Type B pancreatic cell (in vitro differentiated cells): Measurements from ENCODE around the gene USP31. TPM values are rescaled to one million over a fixed set of nuclear protein-coding genes. Genes with fewer than 3 reads are reported as not detected.

ENCODE experiments used
- DNase-seq: peaks from one replicate; pipeline ENCODE4 v3.0.0; 2021; ENCODE audit warnings: mixed read lengths; ENCODE audit not compliant: unreplicated experiment; ENCODE audit errors: extremely low spot score
- H3K27ac Mint-ChIP-seq: 2 replicates; pipeline ENCODE4 v1.8.0; 2021; ENCODE audit warnings: mild to moderate bottlenecking, mixed read lengths
- H3K27me3 Mint-ChIP-seq: 2 replicates; pipeline ENCODE4 v1.8.0; 2021; ENCODE audit warnings: mixed read lengths
- H3K36me3 Mint-ChIP-seq: 2 replicates; pipeline ENCODE4 v1.8.0; 2021; ENCODE audit warnings: mixed read lengths
- H3K4me1 Mint-ChIP-seq: one replicate; pipeline ENCODE4 v1.8.0; 2021; ENCODE audit warnings: mixed read lengths; ENCODE audit not compliant: unreplicated experiment
- H3K4me3 Mint-ChIP-seq: 2 replicates; pipeline ENCODE4 v1.8.0; 2021; ENCODE audit warnings: mild to moderate bottlenecking, mixed read lengths
- H3K9me3 Mint-ChIP-seq: 2 replicates; pipeline ENCODE4 v1.8.0; 2021; ENCODE audit warnings: mixed read lengths
- total RNA-seq: library from RNA; stranded (reverse); gene quantifications from 2 replicates; pipeline ENCODE4 v1.2.1, GENCODE V29; 2021; ENCODE audit warnings: low replicate concordance
- TF ChIP-seq, protein P1 (sequence below): fragments of 200-600 bp; sonication (generic); conservative IDR thresholded peaks from 2 replicates; pipeline ENCODE4 v1.5.0; 2021; ENCODE audit warnings: antibody characterized with exemption, mild to moderate bottlenecking

The USP31 gene
- total RNA-seq, 1 donor from 2014 or later: 12.3 TPM

DNA sequence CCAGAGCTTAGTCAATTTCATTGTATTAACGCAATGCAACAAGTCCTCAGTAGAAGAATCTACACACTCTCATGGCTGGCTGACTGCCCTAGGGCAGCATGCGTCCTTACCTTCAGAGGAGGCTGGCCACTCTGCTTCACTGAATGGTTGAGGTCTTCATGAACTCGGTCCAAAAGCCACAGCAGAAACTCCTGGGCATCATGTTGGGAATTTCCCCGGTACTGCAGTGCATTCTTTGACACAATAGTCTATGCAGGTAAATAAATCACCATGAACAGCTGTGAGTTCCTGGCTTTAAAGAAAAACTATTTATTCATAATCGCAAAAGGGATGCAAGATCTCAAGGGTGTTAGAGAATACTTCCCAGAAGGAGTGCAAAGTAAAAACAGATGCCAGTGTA, 41.3 kb downstream of the USP31 start:
- DNase-seq: no peak
- H3K4me3 Mint-ChIP-seq: no peak overlapping the region
- TF ChIP-seq, protein P1, sequence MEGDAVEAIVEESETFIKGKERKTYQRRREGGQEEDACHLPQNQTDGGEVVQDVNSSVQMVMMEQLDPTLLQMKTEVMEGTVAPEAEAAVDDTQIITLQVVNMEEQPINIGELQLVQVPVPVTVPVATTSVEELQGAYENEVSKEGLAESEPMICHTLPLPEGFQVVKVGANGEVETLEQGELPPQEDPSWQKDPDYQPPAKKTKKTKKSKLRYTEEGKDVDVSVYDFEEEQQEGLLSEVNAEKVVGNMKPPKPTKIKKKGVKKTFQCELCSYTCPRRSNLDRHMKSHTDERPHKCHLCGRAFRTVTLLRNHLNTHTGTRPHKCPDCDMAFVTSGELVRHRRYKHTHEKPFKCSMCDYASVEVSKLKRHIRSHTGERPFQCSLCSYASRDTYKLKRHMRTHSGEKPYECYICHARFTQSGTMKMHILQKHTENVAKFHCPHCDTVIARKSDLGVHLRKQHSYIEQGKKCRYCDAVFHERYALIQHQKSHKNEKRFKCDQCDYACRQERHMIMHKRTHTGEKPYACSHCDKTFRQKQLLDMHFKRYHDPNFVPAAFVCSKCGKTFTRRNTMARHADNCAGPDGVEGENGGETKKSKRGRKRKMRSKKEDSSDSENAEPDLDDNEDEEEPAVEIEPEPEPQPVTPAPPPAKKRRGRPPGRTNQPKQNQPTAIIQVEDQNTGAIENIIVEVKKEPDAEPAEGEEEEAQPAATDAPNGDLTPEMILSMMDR: no peak
- peaks cover 9% of the 10 kb centered on the region for H3K9me3 Mint-ChIP-seq
- peaks cover 23% of the 10 kb centered on the region for H3K36me3 Mint-ChIP-seq
- H3K4me1 Mint-ChIP-seq: no peaks in the 10 kb centered on the region
- no peaks in the 10 kb centered on the region for H3K27me3 Mint-ChIP-seq
- H3K27ac Mint-ChIP-seq: no peak overlapping the region

DNA sequence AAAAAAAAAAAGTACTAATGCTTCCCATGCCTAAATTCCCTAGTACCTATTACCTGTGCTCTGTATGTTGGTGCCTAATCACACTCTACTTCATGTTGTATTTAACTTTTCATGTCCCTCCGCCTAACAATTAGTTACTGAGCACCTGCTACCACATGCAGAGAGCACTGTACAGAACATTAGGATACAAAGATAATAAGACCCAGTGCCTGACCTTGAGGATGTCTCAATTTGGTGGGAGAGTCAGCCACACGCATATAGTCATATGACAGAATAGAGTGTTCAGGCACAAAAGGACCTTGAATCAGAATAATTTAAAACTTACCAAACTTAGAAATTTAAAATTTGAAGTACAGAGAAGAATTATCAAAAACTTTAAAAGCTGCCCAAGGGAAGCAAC, 42.1 kb downstream of the USP31 start:
- TF ChIP-seq, protein P1: no peak
- Mint-ChIP-seq H3K27me3 (no peaks in the 10 kb centered on the region), H3K36me3 (peaks cover 23% of the 10 kb centered on the region), H3K9me3 (peaks cover 9% of the 10 kb centered on the region), H3K27ac (no peak overlapping the region), H3K4me3 (no peak overlapping the region), H3K4me1 (no peaks in the 10 kb centered on the region)
- no peak for DNase-seq

- Mint-ChIP-seq H3K36me3 (peaks cover 13% of the 10 kb centered on the region), H3K27me3 (no peaks in the 10 kb centered on the region), H3K27ac (no peak overlapping the region), H3K4me1 (no peaks in the 10 kb centered on the region), H3K9me3 (no peaks in the 10 kb centered on the region), H3K4me3 (no peak overlapping the region)
- no peak for DNase-seq
- TF ChIP-seq, protein P1: no peak
These were observed 43.9 kb downstream of the USP31 start for GRCh38 chr16:23105309-23105708.

GRCh38 chr16:23104032-23104955, 45.0 kb downstream of the USP31 start:
- no peak overlapping the region for H3K4me3 Mint-ChIP-seq
- H3K27me3 Mint-ChIP-seq: no peaks in the 10 kb centered on the region
- H3K4me1 Mint-ChIP-seq: no peaks in the 10 kb centered on the region
- no peaks in the 10 kb centered on the region for H3K9me3 Mint-ChIP-seq
- no peak overlapping the region for H3K27ac Mint-ChIP-seq
- H3K36me3 Mint-ChIP-seq: peaks cover 20% of the 10 kb centered on the region
- TF ChIP-seq, protein P1: no peak
- no peak for DNase-seq

GRCh38 chr16:23103603-23104002, 45.6 kb downstream of the USP31 start:
- peaks cover 20% of the 10 kb centered on the region for H3K36me3 Mint-ChIP-seq
- TF ChIP-seq, protein P1: no peak
- no peak overlapping the region for H3K4me3 Mint-ChIP-seq
- H3K9me3 Mint-ChIP-seq: no peaks in the 10 kb centered on the region
- H3K27ac Mint-ChIP-seq: no peak overlapping the region
- DNase-seq: no peak
- H3K4me1 Mint-ChIP-seq: no peaks in the 10 kb centered on the region
- no peaks in the 10 kb centered on the region for H3K27me3 Mint-ChIP-seq
